Measurements from ENCODE around the gene MYCL.

Gene MYCL

GRCh38 chr1:39850606-39851216, 51.0 kb downstream of the MYCL start:
- no peak for DNase-seq (ENCODE audit: low read depth)
- no peak overlapping the region for H3K4me3 ChIP-seq (replicated peaks; ENCODE audit: low read depth, low read length)
- TF ChIP-seq CTCF (IDR thresholded peaks at IDR 0.05; ENCODE audit: low read length, missing control alignments), result no peak

GRCh38 chr1:39849203-39849602, 52.5 kb downstream of the MYCL start:
- no peak for TF ChIP-seq CTCF (IDR thresholded peaks at IDR 0.05; ENCODE audit: low read length, missing control alignments)
- no peak overlapping the region for H3K4me3 ChIP-seq (replicated peaks; ENCODE audit: low read depth, low read length)
- DNase-seq (ENCODE audit: low read depth), result no peak

GRCh38 chr1:39847940-39848339, 53.8 kb downstream of the MYCL start:
- DNase-seq (ENCODE audit: low read depth), result no peak
- TF ChIP-seq CTCF (IDR thresholded peaks at IDR 0.05; ENCODE audit: low read length, missing control alignments), result no peak
- H3K4me3 ChIP-seq (replicated peaks; ENCODE audit: low read depth, low read length), result no peak overlapping the region

GRCh38 chr1:39846796-39847195, 54.9 kb downstream of the MYCL start:
- no peak overlapping the region for H3K4me3 ChIP-seq (replicated peaks; ENCODE audit: low read depth, low read length)
- TF ChIP-seq CTCF (IDR thresholded peaks at IDR 0.05; ENCODE audit: low read length, missing control alignments), result no peak
- DNase-seq (ENCODE audit: low read depth), result no peak

- no peak for TF ChIP-seq CTCF (IDR thresholded peaks at IDR 0.05; ENCODE audit: low read length, missing control alignments)
- no peak overlapping the region for H3K4me3 ChIP-seq (replicated peaks; ENCODE audit: low read depth, low read length)
- DNase-seq (ENCODE audit: low read depth), result peak; percentile 95
Measured at GRCh38 chr1:39845569-39846566, 55.8 kb downstream of the MYCL start.

Measured in fibroblast of pulmonary artery (primary cell).